ENCODE data around the gene PTGES3.
"Not testable (repeated sequence)": the region's sequence is repeated elsewhere in the genome, so short reads cannot be mapped to it uniquely, and the experiment has no call there.

The PTGES3 gene, protein sequence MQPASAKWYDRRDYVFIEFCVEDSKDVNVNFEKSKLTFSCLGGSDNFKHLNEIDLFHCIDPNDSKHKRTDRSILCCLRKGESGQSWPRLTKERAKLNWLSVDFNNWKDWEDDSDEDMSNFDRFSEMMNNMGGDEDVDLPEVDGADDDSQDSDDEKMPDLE

DNA sequence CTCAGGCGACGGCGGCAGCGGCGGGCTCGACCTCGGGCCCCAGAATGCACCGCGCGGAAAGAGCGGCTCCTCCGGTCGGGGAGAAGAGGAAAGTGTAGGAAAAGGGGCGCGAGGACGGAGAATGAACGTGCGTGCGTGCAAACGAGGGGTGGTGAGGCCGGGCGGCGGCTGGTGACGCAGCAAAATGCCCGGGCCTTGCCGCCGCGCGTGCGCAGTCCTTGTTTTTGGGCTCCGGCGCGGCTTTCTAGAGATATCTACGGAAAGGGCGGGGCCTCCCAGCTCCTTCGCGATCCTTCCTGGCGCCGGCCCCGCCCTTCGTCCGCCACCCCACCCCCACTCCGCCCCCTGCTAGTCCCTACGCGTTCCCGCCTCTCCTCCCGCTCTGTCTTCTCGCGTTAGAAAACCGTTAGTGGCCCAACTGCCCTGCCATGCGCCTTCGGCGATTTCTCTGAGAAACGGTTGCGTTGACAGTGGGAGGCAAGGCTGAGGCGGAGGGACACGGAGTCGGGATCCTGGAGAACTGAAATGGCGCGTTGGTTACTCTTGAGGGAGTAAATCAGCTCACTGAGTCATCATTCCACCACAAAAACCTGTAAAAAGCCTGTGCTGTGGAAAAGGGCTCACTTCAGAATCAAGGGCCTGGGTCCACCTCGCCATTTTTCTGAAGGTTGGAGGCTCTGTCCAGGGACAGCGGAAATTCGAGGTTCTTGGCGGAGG lies at the start of gene PTGES3:
Gene PTGES3, minus strand, starts transcription at position 156 of the 717 bp plus-strand sequence. CDS start 285 bp downstream, outside the sequence.
- TF ChIP-seq, protein P1, sequence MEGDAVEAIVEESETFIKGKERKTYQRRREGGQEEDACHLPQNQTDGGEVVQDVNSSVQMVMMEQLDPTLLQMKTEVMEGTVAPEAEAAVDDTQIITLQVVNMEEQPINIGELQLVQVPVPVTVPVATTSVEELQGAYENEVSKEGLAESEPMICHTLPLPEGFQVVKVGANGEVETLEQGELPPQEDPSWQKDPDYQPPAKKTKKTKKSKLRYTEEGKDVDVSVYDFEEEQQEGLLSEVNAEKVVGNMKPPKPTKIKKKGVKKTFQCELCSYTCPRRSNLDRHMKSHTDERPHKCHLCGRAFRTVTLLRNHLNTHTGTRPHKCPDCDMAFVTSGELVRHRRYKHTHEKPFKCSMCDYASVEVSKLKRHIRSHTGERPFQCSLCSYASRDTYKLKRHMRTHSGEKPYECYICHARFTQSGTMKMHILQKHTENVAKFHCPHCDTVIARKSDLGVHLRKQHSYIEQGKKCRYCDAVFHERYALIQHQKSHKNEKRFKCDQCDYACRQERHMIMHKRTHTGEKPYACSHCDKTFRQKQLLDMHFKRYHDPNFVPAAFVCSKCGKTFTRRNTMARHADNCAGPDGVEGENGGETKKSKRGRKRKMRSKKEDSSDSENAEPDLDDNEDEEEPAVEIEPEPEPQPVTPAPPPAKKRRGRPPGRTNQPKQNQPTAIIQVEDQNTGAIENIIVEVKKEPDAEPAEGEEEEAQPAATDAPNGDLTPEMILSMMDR (IDR thresholded peaks at IDR 0.05; ENCODE audit: low read depth, low read length) = no peak
- peak within 1 kb of the TSS; percentile 96 to 98 for H3K4me3 ChIP-seq (replicated peaks in 1 of 2; ENCODE audit: low read depth in 2 of 2, low read length in 2 of 2)
- DNase-seq (ENCODE audit: low read depth in 2 of 2) = peak; percentile 98 to 99

DNA sequence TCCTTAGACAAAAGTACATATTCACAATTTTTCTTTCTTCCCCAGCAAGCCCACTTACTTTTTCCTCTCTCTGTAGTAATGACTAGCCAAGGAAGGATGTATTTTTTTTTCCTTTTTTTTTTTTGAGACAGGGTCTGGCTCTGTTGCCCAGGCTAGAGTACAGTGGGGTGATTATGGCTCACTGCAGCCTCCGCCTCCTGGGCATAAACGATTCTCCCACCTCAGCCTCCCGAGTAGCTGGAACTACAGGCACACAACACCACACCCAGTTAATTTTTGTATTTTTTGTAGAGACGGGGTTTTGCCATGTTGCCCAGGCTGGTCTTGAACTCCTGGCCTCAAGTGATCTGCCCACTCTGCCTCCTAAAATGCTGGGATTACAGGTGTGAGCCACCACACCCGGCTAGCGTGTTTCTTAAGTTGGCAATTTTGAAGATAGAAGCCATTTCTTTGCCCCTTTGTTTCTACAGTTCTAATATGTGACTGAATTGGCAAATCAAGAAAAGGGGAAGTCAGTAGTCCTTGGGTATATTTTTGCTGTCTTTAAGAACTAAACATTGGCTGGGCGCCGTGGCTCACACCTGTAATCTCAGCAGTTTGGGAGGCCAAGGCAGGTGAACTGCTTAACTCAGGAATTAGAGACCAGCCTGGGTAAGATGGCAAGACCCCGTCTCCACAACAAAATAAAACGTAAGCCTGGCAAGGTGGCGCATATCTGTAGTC lies 40.2 kb upstream of the PTGES3 start:
- no peak for DNase-seq (ENCODE audit: low read depth in 2 of 2)
- H3K4me3 ChIP-seq (replicated peaks in 1 of 2; ENCODE audit: low read depth in 2 of 2, low read length in 2 of 2) = no peak overlapping the region
- TF ChIP-seq, protein P1 (IDR thresholded peaks at IDR 0.05; ENCODE audit: low read depth, low read length) = no peak

DNA sequence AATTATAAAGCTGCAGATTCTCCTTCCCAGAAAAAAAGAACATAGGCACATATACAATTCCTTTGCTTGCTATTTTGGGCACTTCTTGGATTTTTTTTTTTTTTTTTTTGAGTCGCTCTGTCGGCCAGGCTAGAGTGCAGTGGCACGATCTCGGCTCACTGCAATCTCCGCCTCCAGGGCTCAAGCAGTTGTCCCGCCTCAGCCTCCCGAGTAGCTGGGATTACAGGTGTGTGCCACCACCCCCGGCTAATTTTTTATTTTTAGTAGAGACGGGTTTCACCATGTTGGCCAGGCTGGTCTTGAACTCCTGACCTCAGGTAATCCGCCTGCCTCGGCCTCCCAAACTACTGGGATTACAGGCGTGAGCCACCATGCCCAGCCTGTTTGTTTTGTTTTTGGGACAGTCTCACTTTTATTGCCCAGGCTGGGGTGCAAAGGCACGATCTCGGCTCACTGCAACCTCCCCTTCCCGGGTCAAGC lies 38.2 kb upstream of the PTGES3 start:
- not testable (repeated sequence) for H3K4me3 ChIP-seq (replicated peaks in 1 of 2; ENCODE audit: low read depth in 2 of 2, low read length in 2 of 2); DNase-seq (ENCODE audit: low read depth in 2 of 2)

DNA sequence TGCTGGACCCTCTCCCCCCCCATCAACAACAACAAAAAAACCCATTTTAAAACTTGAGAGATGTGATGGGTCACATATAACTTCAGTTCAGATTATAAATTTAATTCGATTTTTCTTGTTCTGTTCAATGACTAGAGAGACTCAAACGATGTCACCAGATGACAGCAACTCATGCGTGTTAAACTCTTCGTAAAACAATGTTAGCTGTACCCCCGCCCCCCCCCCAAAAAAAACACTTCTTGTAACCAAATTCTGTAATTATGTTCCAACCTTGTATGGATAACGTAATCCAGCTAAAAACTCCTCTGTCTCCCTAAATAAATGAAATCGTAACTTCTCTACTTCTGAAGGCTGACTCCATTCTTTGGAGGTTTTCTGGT lies 37.6 kb upstream of the PTGES3 start:
- DNase-seq (ENCODE audit: low read depth in 2 of 2) = no peak
- TF ChIP-seq, protein P1 (IDR thresholded peaks at IDR 0.05; ENCODE audit: low read depth, low read length) = no peak

DNA sequence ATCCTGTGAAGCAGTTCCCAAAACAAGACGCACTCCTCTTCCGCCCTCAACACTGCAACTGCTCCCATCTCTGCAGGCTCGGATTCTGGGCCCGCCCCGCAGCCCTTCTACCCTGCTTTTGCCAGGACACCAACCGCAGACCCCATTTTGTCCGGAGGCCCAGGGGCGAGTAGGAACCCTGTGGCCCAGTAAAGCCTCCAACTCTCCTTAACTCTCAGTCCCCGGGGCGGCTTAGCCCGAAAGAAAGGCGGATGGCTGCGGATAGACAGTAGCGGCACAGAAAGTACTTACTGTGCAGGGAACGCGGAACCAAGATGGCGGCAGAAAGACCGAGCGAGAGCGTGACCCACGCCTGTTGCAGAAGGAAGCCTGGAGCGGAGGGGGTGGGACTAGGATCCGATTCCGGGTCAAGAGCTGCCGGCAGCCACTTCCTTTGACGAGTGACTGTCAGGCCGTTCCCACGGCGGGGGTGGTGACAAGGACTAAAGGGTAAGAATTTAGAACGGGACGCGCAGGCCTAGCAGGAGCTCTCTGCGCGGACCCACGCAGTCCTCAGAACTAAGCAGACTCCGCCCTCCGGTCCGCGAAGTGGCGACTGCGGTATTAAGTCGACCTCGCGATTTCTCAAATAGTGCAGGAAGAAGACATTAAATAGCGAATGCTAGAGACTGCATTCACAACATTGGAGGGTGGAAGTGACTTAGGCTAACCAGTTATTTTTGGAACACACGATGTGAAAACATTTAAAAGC lies 37.1 kb upstream of the PTGES3 start, which contains the start of gene NACA:
Gene NACA, minus strand, starts transcription at position 328 of the 751 bp plus-strand sequence. CDS start 778 bp downstream, outside the sequence.
- H3K4me3 ChIP-seq (replicated peaks in 1 of 2; ENCODE audit: low read depth in 2 of 2, low read length in 2 of 2) = peak within 1 kb of the TSS; percentile 90 to 99
- peak; percentile 98 to 99 for DNase-seq (ENCODE audit: low read depth in 2 of 2)
- TF ChIP-seq, protein P1 (IDR thresholded peaks at IDR 0.05; ENCODE audit: low read depth, low read length) = no peak

More for the DNA sequence above, 37.6 kb upstream of the PTGES3 start:
- H3K4me3 ChIP-seq (replicated peaks in 1 of 2; ENCODE audit: low read depth in 2 of 2, low read length in 2 of 2) = peak overlapping the region; percentile 90 to 99

DNA sequence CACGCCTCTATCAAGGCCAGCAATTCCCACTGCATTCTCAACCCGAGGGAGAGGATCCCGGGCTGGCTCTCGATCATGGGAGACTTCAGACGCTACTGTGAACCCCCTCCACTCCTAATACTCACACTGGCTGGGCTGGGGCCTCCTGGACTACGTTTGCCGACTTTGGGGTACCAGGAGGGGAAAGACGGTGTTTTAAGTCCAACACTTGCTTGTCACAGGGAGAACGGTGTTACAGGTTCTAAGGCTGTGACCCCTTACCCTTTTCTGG lies 36.6 kb upstream of the PTGES3 start:
- H3K4me3 ChIP-seq (replicated peaks in 1 of 2; ENCODE audit: low read depth in 2 of 2, low read length in 2 of 2) = peak overlapping the region; percentile 90 to 99
- TF ChIP-seq, protein P1 (IDR thresholded peaks at IDR 0.05; ENCODE audit: low read depth, low read length) = no peak
- no peak for DNase-seq (ENCODE audit: low read depth in 2 of 2)

All from cardiac fibroblast (primary cell).